GM13976 (cell line): Measurements from ENCODE around the gene KRTAP21-1.

ENCODE experiments used
- DNase-seq: peaks from one replicate; pipeline ENCODE4 v3.0.0; 2012; ENCODE audit warnings: low spot score
- CTCF ChIP-seq: IDR thresholded peaks from 2 replicates; pipeline ENCODE4 v1.5.1; 2012; ENCODE audit warnings: borderline replicate concordance, mild to moderate bottlenecking; ENCODE audit not compliant: insufficient read depth; ENCODE audit errors: extremely low read depth, missing control alignments, control extremely low read depth
- in situ Hi-C: fragments of 300-500 bp; cut with MboI; formaldehyde crosslinking; loops from one replicate; pipeline ENCODE4 v1.12.0; 2022; ENCODE audit warnings: low sequenced_read_pairs, mixed read lengths, inconsistent platforms; ENCODE audit not compliant: unreplicated experiment

KRTAP21-1 gene

GRCh38 chr21:30717105-30717504 lies 38.1 kb downstream of the KRTAP21-1 start:
- TF ChIP-seq CTCF, result no peak
- in situ Hi-C loops, result no loop called here
- DNase-seq, result no peak

GRCh38 chr21:30714946-30715345 lies 40.3 kb downstream of the KRTAP21-1 start:
- in situ Hi-C loops, result no loop called here
- TF ChIP-seq CTCF, result no peak
- no peak for DNase-seq

- TF ChIP-seq CTCF, result no peak
- in situ Hi-C loops, result no loop called here
- no peak for DNase-seq
These were observed 40.8 kb downstream of the KRTAP21-1 start for GRCh38 chr21:30714456-30714855.

- in situ Hi-C loops, result no loop called here
- no peak for TF ChIP-seq CTCF
These were observed 41.5 kb downstream of the KRTAP21-1 start for GRCh38 chr21:30713766-30714165.

GRCh38 chr21:30710499-30710898 lies 44.7 kb downstream of the KRTAP21-1 start:
- in situ Hi-C loops, result no loop called here
- no peak for TF ChIP-seq CTCF
- no peak for DNase-seq

More at GRCh38 chr21:30713766-30714165, 41.5 kb downstream of the KRTAP21-1 start:
- DNase-seq, result no peak

- DNase-seq, result no peak
- TF ChIP-seq CTCF, result no peak
- in situ Hi-C loops, result no loop called here
These were observed 47.8 kb downstream of the KRTAP21-1 start for GRCh38 chr21:30707409-30707808.
